Inflammatory macrophage treated with lipopolysaccharide for 1 hour (primary cell): Measurements from ENCODE around the gene NBEA.

ENCODE experiments used
- DNase-seq, 2 donors: peaks; one replicate each; pipeline ENCODE4 v3.0.0-alpha.2; 2020 to 2022

NBEA gene

GRCh38 chr13:35179920-35180663 is 238.0 kb downstream of the NBEA start:
- no peak for DNase-seq

- DNase-seq: no peak
Measured at GRCh38 chr13:35190241-35190640, 248.2 kb downstream of the NBEA start.

GRCh38 chr13:35191883-35192282 is 249.8 kb downstream of the NBEA start:
- DNase-seq: no peak

- DNase-seq: no peak
Measured at GRCh38 chr13:35198613-35199200, 256.6 kb downstream of the NBEA start.

DNA sequence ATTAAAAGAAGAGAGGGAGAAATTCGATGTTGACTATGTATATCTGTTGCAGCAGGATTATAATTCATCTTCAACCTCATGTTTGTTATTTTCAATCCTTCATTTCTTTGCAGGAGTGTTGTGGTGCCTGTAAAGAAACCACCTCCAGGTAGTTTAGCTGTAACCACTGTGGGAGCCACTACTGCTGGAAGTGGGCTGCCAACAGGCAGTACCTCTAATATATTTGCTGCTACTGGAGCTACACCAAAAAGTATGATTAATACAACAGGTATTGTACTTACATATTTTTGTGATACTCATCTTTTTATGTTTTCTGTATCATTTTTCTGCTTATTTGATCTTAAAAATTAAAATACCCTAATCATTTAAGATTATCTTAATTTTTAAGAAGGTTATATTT is 266.5 kb downstream of the NBEA start:
- no peak for DNase-seq

DNA sequence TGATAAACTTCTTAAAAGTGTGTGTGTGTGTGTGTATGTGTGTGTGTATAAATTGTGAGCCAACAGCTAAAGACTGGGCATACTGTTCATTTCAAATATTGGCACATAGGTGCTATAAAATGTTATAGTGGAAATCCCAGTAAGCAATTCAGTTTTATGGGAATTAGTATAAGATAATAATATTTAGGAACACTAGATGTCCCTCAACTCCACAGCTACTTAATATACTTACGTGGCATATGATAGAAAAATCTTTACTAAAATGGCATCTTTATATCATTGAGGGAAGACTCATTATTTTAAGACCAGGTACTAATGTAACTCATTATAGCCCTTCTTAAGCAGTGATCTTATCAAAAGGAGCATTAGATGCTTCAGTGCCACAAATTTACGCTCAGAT is 268.2 kb downstream of the NBEA start:
- no peak for DNase-seq

- DNase-seq: no peak
Measured at GRCh38 chr13:35211949-35212348, 269.9 kb downstream of the NBEA start.

- no peak for DNase-seq
Measured at GRCh38 chr13:35213911-35214310, 271.8 kb downstream of the NBEA start.

- no peak for DNase-seq
Measured at GRCh38 chr13:35216131-35216530, 274.1 kb downstream of the NBEA start.

DNA sequence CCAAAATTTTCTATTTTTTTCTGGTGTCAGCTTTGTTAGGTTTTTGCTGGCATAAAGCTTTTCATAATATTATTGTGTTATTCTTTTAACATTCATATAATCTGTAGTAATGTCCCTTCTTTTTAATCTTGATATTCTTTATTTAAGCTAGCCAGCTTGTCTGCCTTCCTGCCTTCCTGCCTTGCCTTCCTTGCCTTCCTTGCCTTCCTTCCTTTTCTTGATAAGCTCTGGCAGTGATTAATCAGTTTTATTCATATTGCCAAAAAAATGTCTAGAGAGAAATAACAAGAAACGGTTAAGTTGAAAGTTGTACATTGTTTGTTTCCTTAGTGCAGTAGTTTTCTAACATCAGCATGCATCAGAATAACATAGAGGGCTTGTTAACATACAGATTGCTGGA is 277.0 kb downstream of the NBEA start:
- no peak for DNase-seq

GRCh38 chr13:35225159-35225558 is 283.1 kb downstream of the NBEA start:
- no peak for DNase-seq

GRCh38 chr13:35225582-35225981 is 283.5 kb downstream of the NBEA start:
- no peak for DNase-seq

DNA sequence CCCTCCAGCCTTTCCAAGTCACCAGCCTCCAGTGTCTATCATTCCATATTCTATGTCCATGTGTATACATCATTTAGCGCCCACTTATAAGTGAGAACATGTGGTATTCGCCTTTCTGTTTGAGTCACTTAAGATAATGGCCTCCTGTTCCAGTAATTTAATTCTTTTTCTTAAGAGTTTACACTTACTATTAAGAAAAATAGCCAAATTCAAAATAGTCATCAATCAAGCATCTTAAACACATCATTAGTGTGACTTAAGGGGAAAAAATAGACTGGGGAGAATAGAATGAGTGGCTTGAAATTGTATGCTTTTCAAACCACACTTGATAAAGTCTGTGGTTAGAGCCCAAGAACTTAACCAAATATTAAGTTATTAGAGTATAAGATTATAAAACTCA is 286.5 kb downstream of the NBEA start:
- no peak for DNase-seq

DNA sequence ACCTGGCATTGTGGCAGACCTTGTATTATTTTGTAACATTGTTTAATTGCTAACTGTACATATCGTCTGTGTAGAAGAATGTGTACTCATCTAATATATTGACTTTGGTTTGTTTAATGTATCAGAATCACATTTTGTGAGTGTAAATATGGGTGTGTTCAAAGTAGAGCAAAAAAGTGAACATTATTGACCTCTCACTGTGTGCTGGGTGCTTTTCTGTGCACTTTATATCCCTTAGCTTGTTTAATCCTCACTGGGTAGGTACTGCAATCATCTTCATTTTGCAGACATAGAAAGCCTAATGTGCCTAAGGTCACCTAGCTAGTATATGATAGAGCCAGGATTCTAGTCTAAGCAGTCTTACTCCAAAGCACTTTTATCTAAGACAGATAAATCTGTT is 289.4 kb downstream of the NBEA start:
- no peak for DNase-seq

GRCh38 chr13:35238274-35238673 is 296.2 kb downstream of the NBEA start:
- no peak for DNase-seq

- DNase-seq: no peak
Measured at GRCh38 chr13:35252536-35253205, 310.6 kb downstream of the NBEA start.

DNA sequence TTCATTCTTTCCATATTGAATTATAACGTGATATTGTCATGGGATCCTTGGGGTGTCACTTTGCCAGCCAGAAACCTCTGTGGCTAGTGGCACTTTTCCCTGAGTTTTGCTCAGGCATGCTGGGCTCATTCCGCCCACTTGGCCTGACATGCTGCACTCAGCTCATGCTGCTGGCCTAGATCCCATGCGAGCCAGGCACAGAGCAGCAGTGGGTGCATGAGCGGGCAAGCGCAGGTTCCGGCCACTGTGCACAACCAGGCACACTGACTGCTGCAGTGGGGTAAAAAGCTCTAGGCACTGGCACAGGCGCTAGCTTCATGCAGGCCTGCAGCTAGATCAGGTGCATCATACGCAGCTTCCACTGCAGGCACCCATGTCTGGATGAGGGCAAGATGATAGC is 313.2 kb downstream of the NBEA start:
- DNase-seq: no peak

DNA sequence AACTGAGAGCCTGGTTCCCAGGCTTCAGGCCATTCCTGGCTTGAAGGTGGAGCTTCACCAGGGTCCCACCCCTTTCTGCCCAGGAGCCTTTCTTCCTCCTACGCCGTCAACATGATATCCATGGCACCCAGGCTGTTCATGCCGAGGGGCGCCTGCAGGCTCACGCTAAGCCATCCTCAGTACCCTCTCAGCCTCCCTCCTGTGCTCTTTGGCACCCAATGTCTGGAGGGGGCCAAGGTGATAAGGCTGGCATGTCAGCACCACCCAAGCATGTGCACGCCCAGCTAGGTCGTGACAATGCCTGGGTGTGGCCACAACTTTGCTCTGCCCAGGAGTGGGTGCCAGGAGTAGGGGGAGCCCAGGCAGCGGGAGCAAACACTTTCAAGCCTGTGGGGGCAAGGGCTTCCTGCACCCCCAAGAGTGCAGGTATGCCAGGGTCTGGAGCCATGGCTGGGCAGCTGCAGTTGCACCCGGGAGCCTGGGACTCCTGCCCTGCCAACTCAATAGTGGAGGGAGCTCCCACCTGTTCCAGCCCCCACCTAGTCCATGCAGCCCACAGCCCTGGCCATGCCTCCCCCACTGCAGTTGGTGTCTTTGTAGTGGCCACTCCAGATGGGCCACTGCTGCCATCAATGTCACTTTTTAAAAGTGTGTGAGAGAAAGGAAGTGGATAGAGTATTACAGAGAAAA is 314.5 kb downstream of the NBEA start:
- DNase-seq: no peak

GRCh38 chr13:35260316-35260715 is 318.2 kb downstream of the NBEA start:
- no peak for DNase-seq

- DNase-seq: no peak
Measured at GRCh38 chr13:35266412-35266811, 324.3 kb downstream of the NBEA start.

DNA sequence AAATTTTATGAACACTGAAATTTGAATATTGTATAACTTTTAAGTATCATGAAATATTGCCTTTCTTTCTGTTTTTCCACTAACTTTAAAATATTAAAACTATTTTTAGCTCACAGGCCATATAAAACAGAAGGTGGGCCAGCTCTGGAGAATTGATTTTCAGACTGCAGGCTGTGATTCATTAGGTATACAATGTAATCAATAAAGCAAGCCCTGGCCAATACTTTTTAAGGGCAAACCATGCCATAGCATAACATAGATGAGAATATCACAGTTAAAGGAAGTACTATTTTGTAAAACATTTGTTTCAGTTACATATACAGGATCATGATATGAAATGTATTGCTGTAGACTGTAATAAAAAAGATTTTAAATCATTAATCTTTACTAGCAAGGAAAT is 336.8 kb downstream of the NBEA start:
- no peak for DNase-seq

DNA sequence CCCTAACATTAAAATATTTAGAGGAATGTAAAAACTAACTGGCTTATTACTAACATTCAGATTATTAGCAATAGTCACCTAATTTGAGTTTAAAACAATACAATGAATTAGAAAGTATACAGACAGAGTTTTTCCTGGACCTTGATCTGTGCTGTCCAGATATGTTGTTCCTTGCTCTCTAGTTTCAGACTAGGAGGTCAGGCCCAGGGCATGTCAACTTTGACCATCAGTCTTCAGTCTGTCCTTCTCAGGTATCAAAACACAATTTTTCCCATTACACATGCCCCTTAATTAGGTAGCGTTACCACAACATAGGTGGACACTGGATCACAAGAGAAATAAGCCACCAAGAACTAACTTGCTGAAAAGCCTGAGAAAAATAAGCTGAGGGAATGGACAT is 337.4 kb downstream of the NBEA start:
- DNase-seq: no peak

GRCh38 chr13:35283856-35284255 is 341.8 kb downstream of the NBEA start:
- DNase-seq: no peak

DNA sequence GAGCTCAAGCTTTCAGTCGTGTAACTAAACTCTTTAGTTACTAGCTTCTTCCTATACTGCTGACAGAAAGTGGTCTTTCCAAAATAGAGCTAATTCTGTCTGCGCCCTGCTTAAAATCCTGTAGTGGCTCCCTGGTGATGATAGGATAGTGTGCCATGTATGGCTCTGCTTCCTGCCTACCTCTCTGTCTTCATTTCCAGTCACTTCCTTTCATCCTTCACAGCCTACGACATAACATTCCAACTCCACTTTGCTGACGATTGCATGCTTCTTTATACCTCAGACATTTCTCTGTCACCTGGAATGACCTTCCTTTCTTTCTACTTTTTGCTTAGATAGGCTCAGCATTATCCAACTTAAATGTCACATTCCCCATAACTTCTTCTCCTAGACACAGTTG is 343.6 kb downstream of the NBEA start:
- no peak for DNase-seq
